Transverse colon (tissue), 1 donor: Measurements from ENCODE around the gene TSGA10.

Experiments used
- EP300 ChIP-seq: sonication (generic); formaldehyde crosslinking; IDR thresholded peaks from one replicate; pipeline ENCODE4 v1.6.1; 2017; ENCODE audit warnings: antibody characterized with exemption, low read depth
- POLR2A ChIP-seq: fragments of 450-650 bp; IDR thresholded peaks from one replicate; pipeline ENCODE4 v1.6.1; 2016; ENCODE audit warnings: antibody characterized with exemption, mild to moderate bottlenecking, moderate library complexity

DNA sequence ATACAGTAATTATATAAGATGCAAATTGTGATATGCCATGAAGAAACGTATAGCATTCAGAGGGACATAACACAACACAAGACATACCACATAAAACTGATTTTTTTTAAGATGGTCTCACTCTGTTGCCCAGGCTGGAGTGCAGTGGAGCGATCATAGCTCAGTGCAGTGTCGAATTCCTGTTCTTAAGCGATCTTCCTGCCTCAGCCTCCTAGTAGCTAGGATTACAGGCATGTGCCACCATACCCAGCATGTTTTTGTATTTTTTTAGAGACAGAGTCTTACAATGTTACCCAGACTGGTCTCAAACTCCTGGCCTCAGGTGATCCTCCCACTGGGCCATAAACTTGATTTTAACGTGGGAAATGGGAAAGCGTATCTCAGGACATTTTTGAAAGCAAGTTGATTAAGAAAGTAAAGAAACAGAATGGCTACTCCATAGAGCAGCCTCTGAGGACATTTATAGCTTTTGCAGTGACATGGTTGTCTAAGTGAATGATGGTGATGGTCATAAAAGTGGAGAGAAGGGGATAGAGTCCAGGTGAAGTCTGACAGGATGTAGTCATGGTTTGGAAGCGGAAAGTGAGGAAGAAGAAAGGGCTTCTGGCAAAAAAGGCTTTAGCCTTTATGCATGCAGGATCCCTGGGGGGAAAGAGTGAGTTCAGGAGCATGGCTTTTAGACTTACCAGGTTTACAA is 2.4 kb downstream of the TSGA10 start:
- no peak for TF ChIP-seq POLR2A
- no peak for TF ChIP-seq EP300
